H9 (cell line): Measurements from ENCODE around the gene NKD2. TPM values are rescaled to one million over a fixed set of nuclear protein-coding genes. Genes with fewer than 3 reads are reported as not detected.

Source experiments
- DNase-seq: peaks from one replicate; pipeline ENCODE4 v3.0.0-alpha.2; 2017
- H2AFZ ChIP-seq: one replicate; pipeline ENCODE4 v1.6.1; 2013; ENCODE audit warnings: mild to moderate bottlenecking, low read length, control low read depth, moderate library complexity
- H2AK5ac ChIP-seq: 2 replicates; pipeline ENCODE4 v1.6.1; 2013; ENCODE audit warnings: low read length, control low read depth, mixed read lengths; ENCODE audit not compliant: insufficient read length
- H2BK120ac ChIP-seq: one replicate; pipeline ENCODE4 v1.6.1; 2013; ENCODE audit warnings: low read depth, mild to moderate bottlenecking, low read length, control low read depth, inconsistent platforms; ENCODE audit not compliant: poor library complexity, severe bottlenecking
- H2BK12ac ChIP-seq: 2 replicates; pipeline ENCODE4 v1.6.1; 2013; ENCODE audit warnings: low read length, control low read depth, mixed read lengths, low read depth; ENCODE audit not compliant: insufficient read length
- H2BK15ac ChIP-seq: 2 replicates; pipeline ENCODE4 v1.6.1; 2013; ENCODE audit warnings: low read depth, low read length, control low read depth
- H2BK20ac ChIP-seq: one replicate; pipeline ENCODE4 v1.6.1; 2013; ENCODE audit warnings: low read depth, mild to moderate bottlenecking, low read length, control low read depth, inconsistent platforms; ENCODE audit not compliant: poor library complexity, severe bottlenecking
- H2BK5ac ChIP-seq: 2 replicates; pipeline ENCODE4 v1.6.1; 2013; ENCODE audit warnings: low read length, control low read depth, mixed read lengths; ENCODE audit not compliant: insufficient read length
- H3K14ac ChIP-seq: 2 replicates; pipeline ENCODE4 v1.6.1; 2013; ENCODE audit warnings: low read length, control low read depth; ENCODE audit not compliant: insufficient read depth
- H3K18ac ChIP-seq: 2 replicates; pipeline ENCODE4 v1.6.1; 2013; ENCODE audit warnings: low read depth, mild to moderate bottlenecking, mixed read lengths, low read length, control low read depth; ENCODE audit not compliant: insufficient read length
- H3K23ac ChIP-seq: 2 replicates; pipeline ENCODE4 v1.6.1; 2013; ENCODE audit warnings: low read length, control low read depth, mixed read lengths, low read depth; ENCODE audit not compliant: insufficient read length
- H3K23me2 ChIP-seq: 2 replicates; pipeline ENCODE4 v1.6.1; 2013; ENCODE audit warnings: low read depth, mild to moderate bottlenecking, mixed read lengths, low read length, control low read depth; ENCODE audit not compliant: insufficient read length, poor library complexity, severe bottlenecking
- H3K27ac ChIP-seq: 2 replicates; pipeline ENCODE4 v1.5.1; 2013; ENCODE audit warnings: low read length, control low read depth, mixed read lengths, low read depth; ENCODE audit not compliant: insufficient read length
- H3K27me3 ChIP-seq: 2 replicates; pipeline ENCODE4 v1.6.1; 2013; ENCODE audit warnings: low read length, control low read depth, inconsistent platforms; ENCODE audit not compliant: insufficient read depth
- H3K4ac ChIP-seq: 2 replicates; pipeline ENCODE4 v1.6.1; 2013; ENCODE audit warnings: low read depth, mild to moderate bottlenecking, control low read depth, inconsistent platforms, low read length, moderate library complexity
- H3K4me1 ChIP-seq: 2 replicates; pipeline ENCODE4 v1.6.1; 2013; ENCODE audit warnings: low read length, control low read depth, inconsistent platforms; ENCODE audit not compliant: insufficient read depth
- H3K4me2 ChIP-seq: 2 replicates; pipeline ENCODE4 v1.6.1; 2013; ENCODE audit warnings: low read length, control low read depth, mixed read lengths; ENCODE audit not compliant: insufficient read length, insufficient read depth
- H3K56ac ChIP-seq: 2 replicates; pipeline ENCODE4 v1.6.1; 2013; ENCODE audit warnings: low read depth, mild to moderate bottlenecking, mixed read lengths, low read length, control low read depth; ENCODE audit not compliant: insufficient read length
- H3K79me1 ChIP-seq: 2 replicates; pipeline ENCODE4 v1.6.1; 2013; ENCODE audit warnings: low read depth, mild to moderate bottlenecking, moderate library complexity, low read length, control low read depth, inconsistent platforms; ENCODE audit not compliant: insufficient read depth, poor library complexity, severe bottlenecking
- H3K79me2 ChIP-seq: 2 replicates; pipeline ENCODE4 v1.6.1; 2013; ENCODE audit warnings: low read length, control low read depth, inconsistent platforms; ENCODE audit not compliant: insufficient read depth
- H3K9ac ChIP-seq: 2 replicates; pipeline ENCODE4 v1.6.1; 2013; ENCODE audit warnings: low read length, control low read depth, mixed read lengths; ENCODE audit not compliant: insufficient read length; ENCODE audit errors: extremely low read depth
- H3K9me3 ChIP-seq: one replicate; pipeline ENCODE4 v1.6.1; 2013; ENCODE audit warnings: low read depth, low read length, inconsistent platforms; ENCODE audit not compliant: control insufficient read depth
- H3T11ph ChIP-seq: one replicate; pipeline ENCODE4 v1.6.1; 2013; ENCODE audit warnings: mild to moderate bottlenecking, low read length, control low read depth, inconsistent platforms
- H4K20me1 ChIP-seq: one replicate; pipeline ENCODE4 v1.6.1; 2013; ENCODE audit not compliant: control insufficient read depth, insufficient read length, insufficient read depth
- H4K5ac ChIP-seq: 2 replicates; pipeline ENCODE4 v1.6.1; 2013; ENCODE audit warnings: low read depth, mild to moderate bottlenecking, mixed read lengths, low read length, control low read depth; ENCODE audit not compliant: insufficient read length
- H4K8ac ChIP-seq: replicated peaks from 2 replicates; pipeline ENCODE4 v1.6.1; 2013; ENCODE audit warnings: low read length, control low read depth, mixed read lengths, low read depth; ENCODE audit not compliant: insufficient read length
- H4K91ac ChIP-seq: 2 replicates; pipeline ENCODE4 v1.6.1; 2013; ENCODE audit warnings: low read depth, mild to moderate bottlenecking, moderate library complexity, mixed read lengths, low read length, control low read depth; ENCODE audit not compliant: insufficient read length
- H3K27ac Mint-ChIP-seq, 3 experiments: 2 replicates in 2 of 3; 3 replicates in 1 of 3; pipeline ENCODE4 v1.8.0; 2020 to 2021; ENCODE audit warnings: mixed read lengths in 3 of 3, mild to moderate bottlenecking in 1 of 3, moderate library complexity in 1 of 3
- H3K27me3 Mint-ChIP-seq: 2 replicates; pipeline ENCODE4 v1.8.0; 2021; ENCODE audit warnings: low read depth, mild to moderate bottlenecking, moderate library complexity, mixed read lengths
- H3K36me3 Mint-ChIP-seq, 3 experiments: 2 replicates in 2 of 3; 3 replicates in 1 of 3; pipeline ENCODE4 v1.8.0; 2020 to 2021; ENCODE audit warnings: low read depth in 3 of 3, mixed read lengths in 3 of 3; ENCODE audit not compliant: insufficient read depth in 1 of 3
- H3K4me1 Mint-ChIP-seq, 2 experiments: 2 replicates each; pipeline ENCODE4 v1.8.0; 2020; ENCODE audit warnings: mixed read lengths in 2 of 2
- H3K4me3 Mint-ChIP-seq, 2 experiments: 2 replicates in 1 of 2; 3 replicates in 1 of 2; pipeline ENCODE4 v1.8.0; 2020 to 2021; ENCODE audit warnings: mild to moderate bottlenecking in 2 of 2, mixed read lengths in 2 of 2, moderate library complexity in 1 of 2
- H3K9me3 Mint-ChIP-seq, 2 experiments: 2 replicates in 1 of 2; 3 replicates in 1 of 2; pipeline ENCODE4 v1.8.0; 2020; ENCODE audit warnings: mild to moderate bottlenecking in 2 of 2, mixed read lengths in 2 of 2, moderate library complexity in 1 of 2
- WGBS: extraction: QIAGEN DNeasy Blood & Tissue Kit; methylation state at CpG from one replicate; pipeline ENCODE4 v1.1.7; 2013; ENCODE audit warnings: missing lambda C conversion rate, low lambda C conversion rate, mixed read lengths; ENCODE audit not compliant: insufficient read length; ENCODE audit errors: extremely low coverage; 5-methylcytosine and 5-hydroxymethylcytosine counted together
- total RNA-seq: library from RNA; stranded (reverse); gene quantifications from 2 replicates; pipeline ENCODE4 v1.2.1, GENCODE V29; 2021
- TF ChIP-seq, protein P1 (sequence below): fragments of 200-600 bp; sonication (generic); conservative IDR thresholded peaks from 3 replicates; pipeline ENCODE4 v1.8.0; 2021; ENCODE audit warnings: antibody characterized with exemption, mild to moderate bottlenecking

NKD2 gene
- total RNA-seq, 1 experiment from 2014 or later, result 7.3 TPM

DNA sequence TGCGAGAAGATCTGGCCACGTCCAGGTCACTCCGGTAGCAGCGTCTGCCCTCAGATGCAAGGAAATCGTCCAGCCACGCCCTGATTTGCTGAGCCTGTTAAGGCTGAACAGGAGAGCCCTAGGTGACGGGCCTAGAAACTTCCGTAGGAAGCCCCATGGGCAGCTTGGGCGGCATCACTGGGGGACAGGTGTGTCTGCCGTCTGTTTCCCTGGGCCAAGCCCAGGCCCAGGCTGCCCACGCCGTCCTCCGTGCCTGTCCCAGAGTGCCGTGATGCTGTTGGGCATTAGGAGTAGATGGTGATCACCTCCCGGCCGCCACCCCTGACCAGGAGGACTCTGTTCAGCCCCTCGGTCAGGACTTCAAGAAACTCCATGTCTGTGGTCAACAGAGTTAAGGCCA lies 43.5 kb downstream of the NKD2 start:
- Histone ChIP-seq H3T11ph (no peak overlapping the region), H3K79me1 (no peaks in the 10 kb centered on the region), H2BK5ac (no peak overlapping the region), H3K79me2 (no peaks in the 10 kb centered on the region), H3K23me2 (no peaks in the 10 kb centered on the region), H2AK5ac (no peak overlapping the region), H3K4me2 (no peak overlapping the region), H4K5ac (no peak overlapping the region), H4K8ac (no peak overlapping the region), H2BK15ac (no peak overlapping the region), H3K23ac (no peak overlapping the region), H3K27ac (no peak overlapping the region), H4K20me1 (no peaks in the 10 kb centered on the region), H2BK20ac (no peak overlapping the region), H2BK120ac (no peak overlapping the region), H3K9ac (no peak overlapping the region), H3K14ac (no peak overlapping the region; the same call in 1 of the 2 replicates), H3K56ac (no peak overlapping the region), H3K9me3 (no peaks in the 10 kb centered on the region), H3K18ac (no peak overlapping the region), H3K27me3 (no peaks in the 10 kb centered on the region), H3K4ac (no peak overlapping the region), H4K91ac (no peak overlapping the region), H2AFZ (no peak overlapping the region), H2BK12ac (no peak overlapping the region), H3K4me1 (no peaks in the 10 kb centered on the region)
- no peaks in the 10 kb centered on the region for H3K4me1 Mint-ChIP-seq
- H3K27ac Mint-ChIP-seq, result peak overlapping the region; percentile 16 to 40 (median 36); a peak in 5 of 7 replicates
- peaks cover 3 to 6% of the 10 kb centered on the region in 2 experiments; a peak in 3 of 5 replicates for H3K9me3 Mint-ChIP-seq
- TF ChIP-seq, protein P1, sequence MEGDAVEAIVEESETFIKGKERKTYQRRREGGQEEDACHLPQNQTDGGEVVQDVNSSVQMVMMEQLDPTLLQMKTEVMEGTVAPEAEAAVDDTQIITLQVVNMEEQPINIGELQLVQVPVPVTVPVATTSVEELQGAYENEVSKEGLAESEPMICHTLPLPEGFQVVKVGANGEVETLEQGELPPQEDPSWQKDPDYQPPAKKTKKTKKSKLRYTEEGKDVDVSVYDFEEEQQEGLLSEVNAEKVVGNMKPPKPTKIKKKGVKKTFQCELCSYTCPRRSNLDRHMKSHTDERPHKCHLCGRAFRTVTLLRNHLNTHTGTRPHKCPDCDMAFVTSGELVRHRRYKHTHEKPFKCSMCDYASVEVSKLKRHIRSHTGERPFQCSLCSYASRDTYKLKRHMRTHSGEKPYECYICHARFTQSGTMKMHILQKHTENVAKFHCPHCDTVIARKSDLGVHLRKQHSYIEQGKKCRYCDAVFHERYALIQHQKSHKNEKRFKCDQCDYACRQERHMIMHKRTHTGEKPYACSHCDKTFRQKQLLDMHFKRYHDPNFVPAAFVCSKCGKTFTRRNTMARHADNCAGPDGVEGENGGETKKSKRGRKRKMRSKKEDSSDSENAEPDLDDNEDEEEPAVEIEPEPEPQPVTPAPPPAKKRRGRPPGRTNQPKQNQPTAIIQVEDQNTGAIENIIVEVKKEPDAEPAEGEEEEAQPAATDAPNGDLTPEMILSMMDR, result no peak
- no CpG with 5 or more reads among the region's 17 CpGs for WGBS
- H3K4me3 Mint-ChIP-seq, result no peak overlapping the region
- peaks cover 5 to 34% (median 23%) of the 10 kb centered on the region in 3 experiments for H3K36me3 Mint-ChIP-seq
- DNase-seq, result no peak
- no peaks in the 10 kb centered on the region; the same call in 1 of the 2 replicates for H3K27me3 Mint-ChIP-seq
